Measurements from ENCODE around the gene AMPD2.
"Not testable (repeated sequence)": the region's sequence is repeated elsewhere in the genome, so short reads cannot be mapped to it uniquely, and the experiment has no call there.

The AMPD2 gene

GRCh38 chr1:109677459-109677858 lies 57.8 kb downstream of the AMPD2 start:
- no peak for DNase-seq (ENCODE audit: low read depth)
- TF ChIP-seq, protein P1, sequence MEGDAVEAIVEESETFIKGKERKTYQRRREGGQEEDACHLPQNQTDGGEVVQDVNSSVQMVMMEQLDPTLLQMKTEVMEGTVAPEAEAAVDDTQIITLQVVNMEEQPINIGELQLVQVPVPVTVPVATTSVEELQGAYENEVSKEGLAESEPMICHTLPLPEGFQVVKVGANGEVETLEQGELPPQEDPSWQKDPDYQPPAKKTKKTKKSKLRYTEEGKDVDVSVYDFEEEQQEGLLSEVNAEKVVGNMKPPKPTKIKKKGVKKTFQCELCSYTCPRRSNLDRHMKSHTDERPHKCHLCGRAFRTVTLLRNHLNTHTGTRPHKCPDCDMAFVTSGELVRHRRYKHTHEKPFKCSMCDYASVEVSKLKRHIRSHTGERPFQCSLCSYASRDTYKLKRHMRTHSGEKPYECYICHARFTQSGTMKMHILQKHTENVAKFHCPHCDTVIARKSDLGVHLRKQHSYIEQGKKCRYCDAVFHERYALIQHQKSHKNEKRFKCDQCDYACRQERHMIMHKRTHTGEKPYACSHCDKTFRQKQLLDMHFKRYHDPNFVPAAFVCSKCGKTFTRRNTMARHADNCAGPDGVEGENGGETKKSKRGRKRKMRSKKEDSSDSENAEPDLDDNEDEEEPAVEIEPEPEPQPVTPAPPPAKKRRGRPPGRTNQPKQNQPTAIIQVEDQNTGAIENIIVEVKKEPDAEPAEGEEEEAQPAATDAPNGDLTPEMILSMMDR (IDR thresholded peaks at IDR 0.05; ENCODE audit: insufficient read depth, low read depth, low read length, missing control alignments), result no peak
- H3K4me3 ChIP-seq (ENCODE audit: low read depth, low read length), result no peak overlapping the region

- not testable (repeated sequence) for H3K4me3 ChIP-seq (ENCODE audit: low read depth, low read length)
Observed at GRCh38 chr1:109678637-109679036, 59.0 kb downstream of the AMPD2 start.

More at GRCh38 chr1:109678637-109679036, 59.0 kb downstream of the AMPD2 start:
- DNase-seq (ENCODE audit: low read depth), result not testable (repeated sequence)

Measured in GM12865 (cell line).